ENCODE measurements around the gene PRKN.
"Not testable (repeated sequence)": the region's sequence is repeated elsewhere in the genome, so short reads cannot be mapped to it uniquely, and the experiment has no call there.

The PRKN gene

GRCh38 chr6:161926324-161926723 lies 801.2 kb downstream of the PRKN start:
- DNase-seq (ENCODE audit: low read depth in 1 of 2, low spot score in 1 of 2), result no peak

GRCh38 chr6:161924516-161925116 lies 803.0 kb downstream of the PRKN start:
- DNase-seq (ENCODE audit: low read depth in 1 of 2, low spot score in 1 of 2), result no peak

- no peak for DNase-seq (ENCODE audit: low read depth in 1 of 2, low spot score in 1 of 2)
Measured at GRCh38 chr6:161922631-161923119, 804.9 kb downstream of the PRKN start.

DNA sequence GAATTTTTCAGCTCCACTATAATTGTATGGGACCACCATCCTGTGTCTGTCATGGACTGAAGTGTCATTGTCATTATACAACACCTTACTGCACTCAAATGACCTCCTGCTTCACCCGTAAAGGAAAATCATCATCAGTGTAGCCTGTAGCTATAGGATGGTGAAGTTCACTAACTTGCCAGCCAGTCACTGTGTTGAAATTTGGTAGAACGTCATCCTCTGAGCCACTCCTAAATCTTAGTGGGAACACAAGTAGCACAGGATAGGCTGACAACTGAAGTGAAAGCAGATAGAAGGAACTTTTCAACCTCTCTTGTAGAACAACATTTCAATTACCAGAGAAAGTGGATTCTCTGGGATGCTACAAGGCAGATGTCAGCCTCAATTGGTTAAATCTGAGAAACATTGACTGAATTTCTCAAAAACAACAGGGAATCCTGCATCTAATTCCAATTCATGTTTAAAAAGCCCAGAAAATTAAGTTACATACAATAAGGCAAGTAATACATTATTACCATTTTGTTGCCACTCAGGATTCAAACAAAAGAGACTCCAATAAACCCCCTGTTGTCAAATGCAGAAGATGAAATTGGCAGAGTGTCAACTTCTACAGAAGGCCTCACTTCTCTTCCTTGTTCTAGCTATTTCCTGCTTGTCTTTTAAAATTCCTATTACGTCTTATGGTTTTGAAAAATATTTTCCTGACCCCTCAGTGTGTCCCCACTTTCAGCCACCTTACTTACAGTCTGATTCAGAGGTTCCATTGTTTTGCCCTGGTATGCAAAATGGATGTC lies 805.8 kb downstream of the PRKN start:
- DNase-seq (ENCODE audit: low read depth in 1 of 2, low spot score in 1 of 2), result no peak

DNA sequence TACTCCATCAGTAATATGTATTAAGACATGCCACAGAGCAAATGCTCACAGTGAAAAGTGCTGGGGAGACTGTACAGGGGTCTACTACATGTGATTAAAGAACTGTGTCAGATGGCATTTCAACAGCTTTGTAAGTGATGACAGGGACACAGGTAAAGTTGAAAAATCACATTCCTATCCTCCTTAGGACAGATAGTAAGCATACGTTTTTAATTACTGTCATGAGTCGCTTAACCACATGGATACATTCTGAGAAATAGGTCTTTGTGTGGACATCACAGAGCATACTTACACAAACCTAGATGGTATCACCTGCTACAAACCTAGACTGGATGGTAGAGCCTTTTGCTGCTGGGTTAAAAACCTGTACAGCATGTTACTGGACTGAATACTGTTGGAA lies 807.9 kb downstream of the PRKN start:
- DNase-seq (ENCODE audit: low read depth in 1 of 2, low spot score in 1 of 2), result no peak

DNA sequence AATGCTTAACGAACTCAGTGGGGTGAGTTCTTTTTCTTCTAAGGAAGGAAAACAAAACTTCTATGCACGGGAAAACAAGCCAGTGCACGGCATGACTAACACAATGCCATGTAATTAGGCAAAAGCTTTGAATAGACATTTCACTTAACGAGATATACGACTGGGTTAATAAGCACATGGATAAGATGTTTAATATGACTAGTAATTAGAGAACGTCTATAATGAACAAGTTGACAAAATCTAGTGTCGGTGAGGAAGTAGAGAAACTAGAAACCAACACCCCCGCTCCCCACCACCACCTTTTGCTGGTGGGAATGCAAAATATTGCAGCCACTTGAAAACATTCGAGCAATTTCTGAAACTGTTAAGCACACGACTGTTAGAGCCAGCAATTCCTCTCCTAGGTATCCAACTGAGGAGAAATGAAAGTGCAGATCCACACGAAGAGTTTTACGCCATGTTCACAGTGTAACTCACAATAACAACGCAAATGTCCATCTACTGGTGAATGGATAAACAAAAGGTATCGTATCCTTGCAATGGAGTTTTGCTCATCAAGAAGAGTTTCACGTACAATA lies 808.8 kb downstream of the PRKN start:
- DNase-seq (ENCODE audit: low read depth in 1 of 2, low spot score in 1 of 2), result no peak

GRCh38 chr6:161918109-161918531 lies 809.4 kb downstream of the PRKN start:
- no peak for DNase-seq (ENCODE audit: low read depth in 1 of 2, low spot score in 1 of 2)

- no peak for DNase-seq (ENCODE audit: low read depth in 1 of 2, low spot score in 1 of 2)
Measured at GRCh38 chr6:161917645-161918044, 809.9 kb downstream of the PRKN start.

DNA sequence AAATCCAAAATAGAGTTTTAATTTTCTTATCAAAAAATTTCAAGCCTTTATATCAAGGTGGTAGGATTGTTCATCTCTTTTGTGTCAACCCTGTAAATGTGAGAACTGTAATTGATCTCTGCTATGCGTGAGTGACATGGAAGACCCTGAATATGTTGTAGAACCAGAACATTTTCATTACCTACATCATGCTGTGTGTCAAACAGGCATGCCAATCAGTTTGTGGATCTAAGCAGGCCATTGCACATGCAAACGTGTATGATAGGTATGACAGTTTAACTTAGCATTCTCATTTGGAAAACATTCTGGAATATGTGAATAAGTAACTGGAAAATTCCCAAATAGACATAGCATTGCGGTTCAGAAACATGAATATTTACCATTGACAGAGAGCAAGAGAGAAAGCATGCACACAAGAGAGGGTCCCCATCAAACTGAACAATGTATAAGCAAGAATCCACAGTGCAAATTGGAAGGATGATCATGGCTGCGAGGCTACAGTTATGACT lies 812.1 kb downstream of the PRKN start:
- no peak for DNase-seq (ENCODE audit: low read depth in 1 of 2, low spot score in 1 of 2)

DNA sequence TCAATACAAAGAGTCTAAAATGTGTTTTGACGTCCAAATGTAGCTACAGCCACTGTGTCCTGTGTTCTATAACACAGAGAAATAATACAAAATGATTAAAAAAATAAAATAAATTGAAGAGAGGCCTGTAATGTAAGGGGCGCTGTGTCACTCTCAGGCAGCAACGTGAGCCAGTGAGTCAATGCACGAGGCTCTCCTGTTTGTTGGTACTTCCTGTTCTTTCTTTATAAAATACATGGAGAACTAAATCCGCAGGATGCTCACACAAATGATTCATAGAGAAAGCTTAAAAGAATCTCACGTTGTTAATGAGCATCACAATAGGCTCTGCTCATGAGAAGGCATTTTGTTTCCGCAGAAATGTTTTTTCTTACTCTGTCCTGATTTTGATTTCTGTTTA lies 818.7 kb downstream of the PRKN start:
- DNase-seq (ENCODE audit: low read depth in 1 of 2, low spot score in 1 of 2), result no peak

GRCh38 chr6:161906571-161906970 lies 821.0 kb downstream of the PRKN start:
- DNase-seq (ENCODE audit: low read depth in 1 of 2, low spot score in 1 of 2), result no peak

DNA sequence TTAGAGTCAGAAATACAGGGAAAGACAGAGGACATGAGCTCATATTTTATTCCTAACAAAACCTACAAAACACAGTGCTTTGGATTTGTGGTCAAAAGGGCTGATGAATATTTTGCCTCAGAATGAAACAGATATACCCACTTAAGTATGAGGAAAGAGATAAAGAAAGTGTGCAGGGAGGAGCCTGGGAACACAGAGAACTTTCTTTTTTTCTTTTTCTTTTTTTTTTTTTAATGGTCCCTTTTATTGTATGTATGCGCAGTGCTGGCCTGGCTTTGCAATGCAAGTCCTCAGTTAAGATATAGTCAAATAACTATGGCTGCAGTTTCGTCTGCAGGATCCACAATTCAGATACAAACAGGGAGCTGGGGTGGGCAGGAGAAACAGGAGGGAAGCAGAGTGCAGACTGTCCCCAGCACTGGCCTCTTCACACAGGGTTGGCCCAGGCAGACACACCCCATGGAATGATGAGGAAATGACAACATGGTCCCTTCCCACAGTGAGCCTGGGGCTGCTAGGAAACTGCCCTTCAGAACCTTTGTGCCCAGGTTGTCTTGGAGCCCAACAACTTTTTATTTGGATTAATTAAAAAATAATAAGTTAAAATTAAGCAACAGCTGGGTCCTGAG lies 823.9 kb downstream of the PRKN start:
- no peak for DNase-seq (ENCODE audit: low read depth in 1 of 2, low spot score in 1 of 2)

GRCh38 chr6:161901740-161902426 lies 825.7 kb downstream of the PRKN start:
- DNase-seq (ENCODE audit: low read depth in 1 of 2, low spot score in 1 of 2), result no peak

DNA sequence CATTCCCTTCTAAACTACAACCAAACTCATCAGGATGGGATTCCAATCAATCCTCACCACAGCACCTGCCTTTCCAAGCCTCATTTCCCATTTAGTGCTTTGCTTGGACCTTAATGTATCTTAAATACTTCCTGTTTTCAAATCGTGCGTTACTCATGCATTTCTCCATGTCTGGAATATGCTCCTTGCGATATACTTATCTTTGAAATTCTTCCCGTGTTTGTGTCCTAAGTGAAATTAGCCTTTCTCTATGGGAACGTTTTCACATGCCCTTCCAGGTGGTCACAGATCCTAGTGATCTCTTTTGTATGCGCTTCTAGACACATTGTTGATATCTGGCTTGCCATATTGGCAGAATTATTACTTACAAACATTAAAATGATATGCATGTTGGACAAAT lies 833.1 kb downstream of the PRKN start:
- DNase-seq (ENCODE audit: low read depth in 1 of 2, low spot score in 1 of 2), result no peak

DNA sequence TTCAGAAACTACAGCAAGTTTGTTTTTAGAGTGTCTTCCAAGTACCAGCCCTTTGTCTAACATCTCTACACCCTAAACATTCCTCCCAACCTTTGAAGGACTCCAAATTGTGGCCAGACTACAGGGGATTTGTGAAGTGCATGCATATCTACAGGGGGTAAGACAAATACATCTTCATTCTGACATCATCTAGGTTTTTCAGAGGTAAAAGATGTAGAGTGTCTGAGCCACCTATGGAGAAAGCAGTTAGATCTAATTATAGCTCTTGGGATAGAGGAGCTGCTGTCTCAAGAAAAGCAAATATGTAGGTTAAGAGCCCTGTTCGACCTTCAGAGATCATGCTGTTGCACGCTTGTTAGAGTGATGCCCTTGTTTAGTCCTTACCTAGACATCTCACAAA lies 836.0 kb downstream of the PRKN start:
- no peak for DNase-seq (ENCODE audit: low read depth in 1 of 2, low spot score in 1 of 2)

GRCh38 chr6:161890832-161891297 lies 836.7 kb downstream of the PRKN start:
- no peak for DNase-seq (ENCODE audit: low read depth in 1 of 2, low spot score in 1 of 2)

DNA sequence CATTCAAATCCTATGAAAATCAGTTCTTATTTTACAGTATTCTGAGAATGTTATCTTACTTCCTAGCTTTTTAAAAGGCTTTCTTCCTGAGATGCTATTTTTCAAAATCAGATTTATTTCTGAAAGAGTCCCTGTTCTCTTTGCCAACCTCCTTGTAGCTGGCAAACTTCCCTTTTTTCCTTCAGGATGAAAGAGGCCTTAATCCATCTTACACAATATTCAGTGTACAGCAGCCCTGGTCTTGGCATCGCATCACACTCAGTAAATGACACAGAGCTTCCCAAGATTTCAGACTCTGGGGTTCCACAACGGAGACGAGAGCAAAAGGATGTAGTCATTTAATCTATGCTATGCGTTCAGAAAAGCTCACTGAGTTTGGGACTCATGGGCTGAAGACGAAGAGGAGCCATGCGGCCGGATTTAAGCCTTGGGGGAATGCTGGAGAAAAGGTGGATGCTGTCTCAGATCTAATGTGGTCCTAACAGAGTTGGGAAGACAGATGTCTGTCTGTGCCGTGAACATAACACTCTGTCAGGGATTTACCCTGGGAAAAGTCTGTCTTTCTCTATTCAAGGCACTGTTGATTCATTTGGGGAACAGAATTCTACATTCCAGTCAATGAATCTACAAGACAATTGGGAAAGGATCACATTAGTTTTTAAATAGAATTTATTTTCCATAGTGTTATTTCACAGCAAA lies 837.3 kb downstream of the PRKN start:
- DNase-seq (ENCODE audit: low read depth in 1 of 2, low spot score in 1 of 2), result no peak

DNA sequence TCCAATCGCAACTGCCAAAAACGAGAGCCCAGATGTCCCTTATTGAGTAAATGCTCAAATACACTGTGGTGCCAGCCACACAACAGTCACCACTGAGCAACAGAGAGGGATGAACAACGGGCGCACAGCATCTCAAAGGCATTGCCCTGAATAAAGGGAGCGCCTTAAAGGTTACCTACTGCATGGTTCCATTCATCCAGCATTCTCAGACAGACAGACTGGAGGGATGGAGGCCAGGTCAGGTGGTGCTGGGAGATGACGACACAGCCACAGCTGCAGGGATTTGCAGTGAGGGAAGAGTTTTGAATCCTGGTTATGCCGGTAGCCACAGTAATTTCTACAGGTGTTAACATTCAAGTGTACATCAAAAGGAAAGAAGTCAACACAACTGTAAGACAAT lies 838.2 kb downstream of the PRKN start:
- DNase-seq (ENCODE audit: low read depth in 1 of 2, low spot score in 1 of 2), result no peak

DNA sequence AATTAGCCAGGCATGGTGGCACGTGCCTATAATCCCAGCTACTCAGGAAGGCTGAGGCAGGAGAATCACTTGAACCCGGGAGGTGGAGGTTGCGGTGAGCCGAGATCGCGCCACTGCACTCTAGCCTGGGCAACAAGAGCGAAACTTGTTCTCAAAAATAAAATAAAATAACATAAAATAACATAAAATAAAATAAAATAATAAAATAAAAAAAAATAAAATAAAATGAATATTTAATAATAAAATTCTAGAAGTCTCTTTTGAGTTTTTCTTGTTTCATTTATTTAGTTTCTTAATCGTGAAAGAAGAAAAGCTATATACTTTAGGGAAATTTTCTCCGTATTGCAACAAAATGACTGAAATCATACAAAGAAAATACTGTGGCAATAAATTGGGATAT lies 841.0 kb downstream of the PRKN start:
- DNase-seq (ENCODE audit: low read depth in 1 of 2, low spot score in 1 of 2), result not testable (repeated sequence)

- DNase-seq (ENCODE audit: low read depth in 1 of 2, low spot score in 1 of 2), result no peak
Measured at GRCh38 chr6:161884782-161885181, 842.8 kb downstream of the PRKN start.

Data from activated T-helper 1 cell treated with anti-CD3 and anti-CD28 coated beads, Interleukin-2, amount 50 U/mL, for 16 hours (primary cell).